Right lobe of liver (tissue), 4 donors: ENCODE data around the gene BCR.

Source experiments
- POLR2A ChIP-seq: fragments of 450-650 bp; IDR thresholded peaks from one replicate; pipeline ENCODE4 v1.6.1; 2017; ENCODE audit warnings: antibody characterized with exemption, mild to moderate bottlenecking
- TF ChIP-seq, protein P1 (sequence below), 4 donors: fragments of 200-600 bp in 3 of 4; fragments of 450-650 bp in 1 of 4; IDR thresholded peaks; one replicate each; pipeline versions ENCODE4 v1.5.1 to v1.8.0; 2016 to 2022; ENCODE audit warnings: antibody characterized with exemption in 4 of 4, mild to moderate bottlenecking in 2 of 4
- donor health status: DM: no; HTN: no; CAD: no.
- donor health status: DM: no; HTN: no; CAD: no.
- donor health status: DM: no; HTN: yes; CAD: no.

GRCh38 chr22:23279781-23280180 lies 99.5 kb downstream of the BCR start:
- TF ChIP-seq, protein P1, sequence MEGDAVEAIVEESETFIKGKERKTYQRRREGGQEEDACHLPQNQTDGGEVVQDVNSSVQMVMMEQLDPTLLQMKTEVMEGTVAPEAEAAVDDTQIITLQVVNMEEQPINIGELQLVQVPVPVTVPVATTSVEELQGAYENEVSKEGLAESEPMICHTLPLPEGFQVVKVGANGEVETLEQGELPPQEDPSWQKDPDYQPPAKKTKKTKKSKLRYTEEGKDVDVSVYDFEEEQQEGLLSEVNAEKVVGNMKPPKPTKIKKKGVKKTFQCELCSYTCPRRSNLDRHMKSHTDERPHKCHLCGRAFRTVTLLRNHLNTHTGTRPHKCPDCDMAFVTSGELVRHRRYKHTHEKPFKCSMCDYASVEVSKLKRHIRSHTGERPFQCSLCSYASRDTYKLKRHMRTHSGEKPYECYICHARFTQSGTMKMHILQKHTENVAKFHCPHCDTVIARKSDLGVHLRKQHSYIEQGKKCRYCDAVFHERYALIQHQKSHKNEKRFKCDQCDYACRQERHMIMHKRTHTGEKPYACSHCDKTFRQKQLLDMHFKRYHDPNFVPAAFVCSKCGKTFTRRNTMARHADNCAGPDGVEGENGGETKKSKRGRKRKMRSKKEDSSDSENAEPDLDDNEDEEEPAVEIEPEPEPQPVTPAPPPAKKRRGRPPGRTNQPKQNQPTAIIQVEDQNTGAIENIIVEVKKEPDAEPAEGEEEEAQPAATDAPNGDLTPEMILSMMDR (IDR thresholded peaks at IDR 0.05): no peak
- TF ChIP-seq POLR2A: no peak
